CD4-positive, alpha-beta T cell treated with Interleukin-6 at 100 ng/mL for 8 hours (primary cell): ENCODE results near the gene EEA1.
A peak's percentile ranks its signal among the peaks of the same experiment; 100 is the strongest.
"Not testable (repeated sequence)": the region's sequence is repeated elsewhere in the genome, so short reads cannot be mapped to it uniquely, and the experiment has no call there.

Experiments
- DNase-seq: peaks from one replicate; pipeline ENCODE4 v3.0.0-alpha.2; 2020; ENCODE audit warnings: mixed read lengths, low spot score

The EEA1 gene

DNA sequence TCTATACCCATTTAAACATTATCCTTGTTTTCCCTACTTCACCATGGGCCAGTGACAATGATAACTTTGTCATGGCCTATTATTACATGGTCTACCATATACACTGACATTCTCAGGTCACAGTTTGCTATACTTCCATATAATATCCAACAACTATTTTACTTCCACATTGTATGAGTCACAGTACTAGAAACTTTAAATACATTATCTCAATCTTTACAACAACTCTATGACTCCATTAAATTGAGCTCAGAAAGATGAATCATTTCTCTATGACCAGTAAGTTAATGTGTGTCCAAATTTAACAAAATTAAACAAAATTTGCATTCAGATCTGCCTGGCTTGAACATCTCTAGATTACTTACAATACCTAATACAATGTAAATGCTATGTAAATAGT, 132.4 kb downstream of the EEA1 start:
- no peak for DNase-seq

- DNase-seq: no peak
These were observed 134.3 kb downstream of the EEA1 start for GRCh38 chr12:92794814-92795213.

- DNase-seq: not testable (repeated sequence)
These were observed 134.7 kb downstream of the EEA1 start for GRCh38 chr12:92794356-92794755.

DNA sequence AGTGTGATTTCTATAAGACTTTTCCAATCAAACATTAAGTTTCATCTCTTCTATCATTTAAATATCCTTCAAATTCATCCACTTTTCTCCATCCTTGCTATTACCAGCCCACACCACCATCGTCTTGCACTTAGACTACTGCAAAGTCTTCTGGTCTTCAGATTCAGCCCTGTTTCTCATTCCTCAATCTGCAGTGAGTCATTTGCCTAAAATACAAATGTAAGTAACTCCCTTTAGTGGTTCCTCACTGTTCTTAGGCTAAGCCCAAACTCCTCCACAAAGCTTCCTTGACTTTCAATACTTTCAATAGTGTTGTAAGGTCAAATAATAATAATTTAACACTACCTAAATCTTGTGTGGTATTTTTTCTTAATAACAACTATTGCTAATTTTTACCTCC, 143.1 kb downstream of the EEA1 start:
- DNase-seq: no peak

GRCh38 chr12:92785563-92785950, 143.5 kb downstream of the EEA1 start:
- no peak for DNase-seq

DNA sequence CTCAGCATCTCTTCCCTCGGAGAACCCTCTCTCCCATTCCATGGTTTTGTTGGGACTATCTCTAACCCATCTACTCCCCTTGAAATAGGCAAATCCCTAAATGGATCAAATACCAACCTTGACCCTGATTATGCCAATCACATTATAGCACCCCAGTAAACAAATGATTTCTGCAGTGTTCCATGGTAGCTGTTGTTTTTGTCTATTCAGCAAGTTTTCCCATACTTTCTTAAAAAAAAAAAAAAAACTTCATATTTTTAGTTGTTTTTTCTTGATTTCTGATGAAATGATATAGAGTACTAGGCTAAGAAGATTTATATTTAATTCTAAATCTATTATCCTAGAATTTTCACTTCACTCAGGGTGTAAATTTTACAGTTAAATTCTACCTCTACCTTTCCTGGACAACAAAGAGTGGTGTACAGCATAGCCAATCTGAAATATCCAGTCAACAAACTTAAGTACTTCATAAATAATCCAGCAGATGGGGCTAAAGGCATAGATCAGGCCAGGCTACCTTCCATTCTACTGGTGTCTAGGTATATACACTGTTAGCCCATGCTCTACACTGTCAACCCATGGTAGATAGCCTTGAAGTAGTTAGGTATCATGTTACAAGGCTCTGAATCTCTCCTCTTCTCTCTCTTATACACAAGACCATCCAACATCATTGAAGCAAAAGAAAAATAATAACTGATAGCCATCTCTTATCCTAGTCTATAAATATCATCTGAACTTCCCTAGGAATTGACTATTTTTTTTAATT, 144.1 kb downstream of the EEA1 start:
- peak; percentile 61 for DNase-seq

- DNase-seq: no peak
These were observed 144.7 kb downstream of the EEA1 start for GRCh38 chr12:92784356-92784755.

GRCh38 chr12:92779902-92780301, 149.2 kb downstream of the EEA1 start:
- no peak for DNase-seq

GRCh38 chr12:92778525-92778924, 150.6 kb downstream of the EEA1 start:
- no peak for DNase-seq

- DNase-seq: no peak
These were observed 153.7 kb downstream of the EEA1 start for GRCh38 chr12:92775416-92775815.

- DNase-seq: no peak
These were observed 158.1 kb downstream of the EEA1 start for GRCh38 chr12:92771001-92771400.

DNA sequence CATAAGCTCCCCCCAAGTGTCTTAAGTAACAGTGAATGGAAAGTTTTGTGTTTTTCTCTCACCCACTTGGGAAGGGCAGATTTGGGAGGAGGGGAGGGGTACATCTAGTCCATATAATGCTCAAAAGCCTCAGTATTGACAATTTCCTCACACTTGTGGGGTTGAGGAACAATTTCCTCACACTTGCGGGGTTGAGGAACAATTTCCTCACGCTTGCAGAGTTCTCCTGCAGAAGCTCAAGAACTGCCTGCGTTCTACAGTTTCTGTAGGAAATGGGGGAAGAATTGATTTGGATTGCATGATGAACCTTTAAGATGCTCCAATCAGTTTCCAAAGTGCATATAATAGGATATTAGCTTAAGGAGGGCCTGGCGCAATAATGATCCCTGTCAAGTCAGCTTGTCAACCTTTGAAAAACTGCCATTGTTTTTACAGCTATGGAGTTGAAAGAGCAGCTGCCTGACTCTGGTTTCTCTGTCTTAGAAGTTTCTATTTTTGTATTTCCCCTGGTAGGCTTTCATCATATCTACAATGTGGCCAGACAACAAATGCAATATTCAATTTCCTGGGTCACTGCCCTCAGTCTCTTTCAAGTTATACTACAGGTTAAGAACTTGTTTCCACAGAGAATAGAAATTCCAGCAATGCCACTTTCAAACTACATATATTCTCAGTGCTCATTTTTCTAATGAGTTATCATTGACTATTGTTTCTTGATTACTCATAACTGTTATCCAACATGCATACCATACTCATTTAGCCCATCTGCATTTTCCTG, 159.8 kb downstream of the EEA1 start:
- DNase-seq: no peak

DNA sequence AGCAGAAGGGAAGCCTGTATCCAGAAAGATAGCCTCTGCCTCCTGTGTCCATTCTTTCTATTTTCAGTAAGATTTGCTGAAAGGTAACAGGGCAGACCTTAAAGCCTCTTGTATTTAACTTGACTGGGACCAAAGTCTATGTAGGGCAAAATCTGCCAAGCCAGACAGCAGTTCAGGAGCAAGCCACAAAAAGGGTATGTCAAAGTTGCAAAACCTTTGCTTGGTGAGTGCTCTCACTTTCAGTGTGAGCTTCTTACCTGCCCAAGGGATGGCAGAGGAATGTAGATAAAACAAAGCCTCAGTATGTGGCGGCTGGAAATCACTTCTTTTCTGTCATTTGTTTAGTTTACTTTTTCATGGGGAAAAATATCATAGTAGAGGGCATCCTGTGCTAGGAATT, 163.2 kb downstream of the EEA1 start:
- no peak for DNase-seq

- no peak for DNase-seq
These were observed 164.3 kb downstream of the EEA1 start for GRCh38 chr12:92764831-92765230.

- no peak for DNase-seq
These were observed 166.3 kb downstream of the EEA1 start for GRCh38 chr12:92762773-92763172.

DNA sequence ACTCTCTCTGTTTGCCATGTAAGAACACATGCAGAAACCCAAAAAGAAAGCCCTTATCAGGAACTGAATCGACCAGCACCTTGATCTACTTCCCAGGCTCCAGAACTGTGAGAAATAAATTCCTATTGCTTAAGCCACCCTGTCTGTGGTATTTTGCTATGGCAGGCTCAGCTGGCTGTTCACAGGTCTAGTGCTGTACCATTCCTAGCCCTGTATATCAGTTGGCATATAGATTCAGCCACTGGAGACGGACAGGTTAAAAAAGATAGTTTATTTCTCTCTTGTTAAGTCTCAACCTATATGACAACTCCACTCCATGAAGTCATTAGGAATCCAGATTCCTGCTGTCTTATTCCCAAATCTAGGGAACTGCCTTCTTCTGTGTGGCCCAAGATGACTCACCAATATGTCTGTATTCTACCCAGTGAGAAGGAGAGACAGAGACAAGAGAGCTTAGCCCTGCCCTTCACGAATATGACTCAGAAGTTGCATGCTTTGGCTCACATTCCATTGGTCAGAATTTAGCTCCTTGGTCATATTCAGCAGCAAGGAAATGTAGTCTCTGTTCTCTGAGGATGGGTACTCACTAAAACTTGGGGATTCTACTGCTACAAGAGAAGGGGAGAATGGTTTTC, 169.3 kb downstream of the EEA1 start:
- DNase-seq: no peak

GRCh38 chr12:92757597-92758121, 171.4 kb downstream of the EEA1 start:
- no peak for DNase-seq

- DNase-seq: no peak
These were observed 172.0 kb downstream of the EEA1 start for GRCh38 chr12:92756898-92757596.

- no peak for DNase-seq
These were observed 174.9 kb downstream of the EEA1 start for GRCh38 chr12:92753976-92754885.

DNA sequence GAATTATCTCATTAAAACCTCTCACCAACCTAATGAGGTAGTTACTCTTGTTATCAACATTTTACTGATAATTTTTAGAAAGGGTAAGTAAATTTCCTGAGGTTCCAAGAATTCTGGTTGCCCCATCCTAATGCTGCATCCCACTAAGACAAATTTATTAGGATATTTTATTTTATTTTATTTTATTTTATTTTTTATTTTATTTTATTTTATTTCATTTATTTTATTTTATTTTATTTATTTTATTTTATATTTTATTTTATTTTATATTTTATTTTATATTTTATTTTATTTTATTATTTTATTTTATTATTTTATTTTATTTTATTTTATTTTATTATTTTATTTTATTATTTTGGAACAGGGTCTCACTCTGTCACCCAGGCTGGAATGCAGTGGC, 179.4 kb downstream of the EEA1 start:
- DNase-seq: not testable (repeated sequence)

DNA sequence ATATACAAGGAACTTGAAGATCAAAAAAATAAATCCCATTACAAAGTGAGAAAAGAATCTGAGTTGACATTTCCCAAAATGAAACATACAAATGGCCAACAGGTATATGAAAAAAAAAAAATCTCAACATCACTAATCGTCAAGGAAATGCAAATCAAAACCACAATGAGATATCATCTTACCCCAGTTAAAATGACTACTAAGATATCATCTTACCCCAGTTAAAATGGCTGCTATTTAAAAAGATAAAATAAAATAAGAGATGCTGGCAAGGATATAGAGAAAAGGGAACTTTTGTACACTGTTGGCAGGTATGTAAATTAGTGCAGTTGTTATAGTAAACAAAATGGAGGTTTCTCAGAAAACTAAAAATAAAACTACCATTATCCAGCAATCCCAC, 181.9 kb downstream of the EEA1 start:
- no peak for DNase-seq
